DMS153 treated with DMSO at 0.1 percent for 48 hours (cell line): ENCODE data around the gene TOP2A.

Experiments
- DNase-seq: peaks from one replicate; lab custom pipeline; 2025; ENCODE audit not compliant: unreplicated experiment; lab: John Stamatoyannopoulos, UW

The TOP2A gene, protein sequence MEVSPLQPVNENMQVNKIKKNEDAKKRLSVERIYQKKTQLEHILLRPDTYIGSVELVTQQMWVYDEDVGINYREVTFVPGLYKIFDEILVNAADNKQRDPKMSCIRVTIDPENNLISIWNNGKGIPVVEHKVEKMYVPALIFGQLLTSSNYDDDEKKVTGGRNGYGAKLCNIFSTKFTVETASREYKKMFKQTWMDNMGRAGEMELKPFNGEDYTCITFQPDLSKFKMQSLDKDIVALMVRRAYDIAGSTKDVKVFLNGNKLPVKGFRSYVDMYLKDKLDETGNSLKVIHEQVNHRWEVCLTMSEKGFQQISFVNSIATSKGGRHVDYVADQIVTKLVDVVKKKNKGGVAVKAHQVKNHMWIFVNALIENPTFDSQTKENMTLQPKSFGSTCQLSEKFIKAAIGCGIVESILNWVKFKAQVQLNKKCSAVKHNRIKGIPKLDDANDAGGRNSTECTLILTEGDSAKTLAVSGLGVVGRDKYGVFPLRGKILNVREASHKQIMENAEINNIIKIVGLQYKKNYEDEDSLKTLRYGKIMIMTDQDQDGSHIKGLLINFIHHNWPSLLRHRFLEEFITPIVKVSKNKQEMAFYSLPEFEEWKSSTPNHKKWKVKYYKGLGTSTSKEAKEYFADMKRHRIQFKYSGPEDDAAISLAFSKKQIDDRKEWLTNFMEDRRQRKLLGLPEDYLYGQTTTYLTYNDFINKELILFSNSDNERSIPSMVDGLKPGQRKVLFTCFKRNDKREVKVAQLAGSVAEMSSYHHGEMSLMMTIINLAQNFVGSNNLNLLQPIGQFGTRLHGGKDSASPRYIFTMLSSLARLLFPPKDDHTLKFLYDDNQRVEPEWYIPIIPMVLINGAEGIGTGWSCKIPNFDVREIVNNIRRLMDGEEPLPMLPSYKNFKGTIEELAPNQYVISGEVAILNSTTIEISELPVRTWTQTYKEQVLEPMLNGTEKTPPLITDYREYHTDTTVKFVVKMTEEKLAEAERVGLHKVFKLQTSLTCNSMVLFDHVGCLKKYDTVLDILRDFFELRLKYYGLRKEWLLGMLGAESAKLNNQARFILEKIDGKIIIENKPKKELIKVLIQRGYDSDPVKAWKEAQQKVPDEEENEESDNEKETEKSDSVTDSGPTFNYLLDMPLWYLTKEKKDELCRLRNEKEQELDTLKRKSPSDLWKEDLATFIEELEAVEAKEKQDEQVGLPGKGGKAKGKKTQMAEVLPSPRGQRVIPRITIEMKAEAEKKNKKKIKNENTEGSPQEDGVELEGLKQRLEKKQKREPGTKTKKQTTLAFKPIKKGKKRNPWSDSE (N-terminal part only)

DNA sequence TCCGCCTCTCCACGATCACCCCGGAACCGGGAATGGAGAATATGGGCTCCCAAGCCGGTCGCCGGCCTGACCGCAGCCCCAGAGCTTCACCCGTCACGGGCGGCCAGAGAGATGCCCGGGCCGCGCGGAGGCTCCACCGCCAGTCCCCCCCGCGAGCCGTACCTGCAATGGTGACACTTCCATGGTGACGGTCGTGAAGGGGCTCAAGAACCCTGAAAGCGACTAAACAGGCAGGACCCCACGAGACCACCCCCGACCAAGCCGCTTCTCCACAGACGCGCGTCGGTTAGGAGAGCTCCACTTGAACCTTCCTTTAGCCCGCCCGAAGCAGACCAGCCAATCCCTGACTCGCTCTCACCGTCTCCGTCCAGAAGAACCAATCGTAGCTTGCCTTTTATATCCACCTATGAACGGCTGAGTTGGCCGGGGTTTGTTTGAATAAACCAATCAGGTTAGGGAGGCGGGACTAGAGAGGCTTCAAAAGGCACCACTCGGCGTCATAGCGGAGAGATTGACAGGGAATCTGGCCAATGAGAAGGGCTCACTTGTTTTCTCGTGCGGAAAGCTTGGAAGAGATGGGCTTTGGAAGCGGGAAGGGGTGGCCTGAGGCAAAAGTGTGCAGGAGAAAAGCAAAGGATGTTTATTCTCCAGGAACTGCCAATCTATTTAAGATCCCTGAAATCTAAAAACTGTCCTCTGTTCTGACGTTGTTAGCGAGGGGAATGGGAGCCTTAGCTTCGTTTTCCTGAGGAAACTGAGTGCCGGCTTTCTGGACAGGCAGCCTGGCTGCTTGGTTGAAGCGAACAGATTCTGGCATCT is at the start of gene TOP2A:
Gene TOP2A (minus strand): TSS at position 288 of the 819 bp plus-strand sequence. CDS start 105 bp downstream, at position 183.
- peak; percentile 99 for DNase-seq

DNA sequence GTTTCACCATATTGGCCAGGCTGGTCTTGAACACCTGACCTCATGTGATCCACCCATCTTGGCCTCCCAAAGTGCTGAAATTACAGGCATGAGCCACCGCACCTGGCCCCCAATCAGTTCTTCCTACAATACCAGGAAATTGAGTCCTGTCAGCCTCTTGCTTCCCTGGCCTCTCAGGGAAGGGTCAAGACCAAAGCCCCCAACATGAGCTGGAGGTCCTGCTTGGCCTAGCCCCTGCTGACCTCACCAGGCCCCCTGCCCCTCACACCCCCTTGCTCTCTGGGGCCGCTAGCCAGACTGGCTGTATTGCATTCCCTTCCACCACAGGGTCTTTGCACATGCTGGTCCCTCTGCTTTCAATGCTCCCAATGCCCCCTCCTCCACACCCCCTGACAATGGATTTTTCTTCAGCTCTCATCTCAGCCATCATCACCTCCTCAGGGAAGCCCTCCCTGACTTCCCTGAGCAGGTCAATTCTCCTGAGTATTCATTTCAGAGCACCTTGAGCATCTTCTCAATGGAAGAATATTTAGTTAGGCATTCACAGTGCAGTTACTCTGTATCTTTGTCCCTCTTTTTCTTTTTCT is 49.7 kb upstream of the TOP2A start:
- DNase-seq, result no peak

DNA sequence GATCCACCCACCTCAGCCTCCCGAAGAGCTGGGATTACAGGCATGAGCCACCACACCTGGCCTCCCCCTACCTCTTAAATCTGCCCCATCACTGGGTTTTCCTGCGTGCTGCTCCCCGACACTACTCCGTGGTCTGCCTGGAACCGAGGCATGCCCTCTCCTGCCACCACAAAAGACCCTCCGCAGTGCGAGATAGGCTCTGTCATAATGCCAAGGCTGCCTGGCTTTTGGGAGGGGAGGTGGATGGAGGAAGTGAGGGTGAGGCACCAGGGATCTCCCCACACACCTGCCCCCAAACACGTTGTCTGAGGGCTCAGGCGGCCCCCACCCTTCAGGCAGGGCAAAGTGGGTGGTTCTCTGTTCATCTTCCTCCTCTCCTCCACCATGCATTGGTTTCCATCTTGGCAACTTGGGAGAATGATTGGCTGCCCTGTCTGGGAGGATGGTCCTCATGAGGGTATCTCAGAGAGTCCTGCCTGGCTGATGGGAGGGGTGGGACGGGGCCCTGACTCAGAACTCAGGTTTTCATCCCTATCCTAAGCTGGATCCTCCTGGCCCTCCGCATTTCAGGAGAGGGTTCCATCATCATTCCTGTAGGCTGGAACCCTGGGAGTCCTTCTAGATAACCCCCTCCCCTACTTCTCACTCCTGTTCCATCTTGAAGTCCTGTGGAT is 48.7 kb upstream of the TOP2A start:
- no peak for DNase-seq

DNA sequence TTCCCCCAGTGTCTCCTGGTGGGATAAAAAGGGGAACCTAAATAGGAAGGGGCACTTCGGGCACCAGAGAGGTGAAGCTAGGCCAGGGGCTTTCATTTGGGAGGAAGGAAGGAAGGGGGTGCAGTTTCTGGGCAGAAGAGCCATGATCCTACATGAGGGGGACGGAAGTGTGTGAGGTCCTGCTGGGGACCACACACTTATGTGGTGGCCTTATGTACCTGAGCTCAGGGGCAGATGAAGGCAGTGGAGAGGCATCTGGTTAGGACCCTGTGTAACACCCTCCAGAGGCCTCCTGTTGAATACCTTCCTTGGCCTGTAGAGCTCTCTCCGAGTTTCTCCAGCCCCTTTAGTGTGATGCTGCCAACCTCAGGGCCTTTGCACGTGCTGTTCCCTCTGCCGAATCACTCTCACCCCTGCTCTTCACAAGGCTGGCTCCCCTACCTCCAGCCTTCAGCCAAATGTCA is 46.7 kb upstream of the TOP2A start:
- DNase-seq, result no peak

DNA sequence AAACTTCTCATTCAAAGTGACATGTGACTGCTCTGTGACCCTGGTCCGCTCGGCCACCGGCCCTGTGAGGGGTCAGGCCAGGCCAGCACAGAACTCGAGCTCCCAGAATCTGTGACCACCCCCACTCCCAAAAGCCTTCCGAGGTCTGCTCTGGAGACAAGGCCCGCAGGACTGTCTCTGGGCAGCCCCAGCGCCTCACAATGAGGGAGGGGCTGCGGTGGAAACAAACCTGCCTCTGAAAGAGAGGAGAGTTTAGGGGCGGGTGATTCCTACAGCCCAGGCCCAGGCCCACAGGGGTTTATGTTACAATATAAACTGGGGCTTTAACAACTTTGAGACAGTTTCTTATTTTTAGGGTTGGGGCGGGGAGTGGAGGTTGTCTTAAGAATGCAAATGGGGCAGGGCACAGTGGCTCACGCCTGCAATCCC is 45.4 kb upstream of the TOP2A start:
- no peak for DNase-seq

DNA sequence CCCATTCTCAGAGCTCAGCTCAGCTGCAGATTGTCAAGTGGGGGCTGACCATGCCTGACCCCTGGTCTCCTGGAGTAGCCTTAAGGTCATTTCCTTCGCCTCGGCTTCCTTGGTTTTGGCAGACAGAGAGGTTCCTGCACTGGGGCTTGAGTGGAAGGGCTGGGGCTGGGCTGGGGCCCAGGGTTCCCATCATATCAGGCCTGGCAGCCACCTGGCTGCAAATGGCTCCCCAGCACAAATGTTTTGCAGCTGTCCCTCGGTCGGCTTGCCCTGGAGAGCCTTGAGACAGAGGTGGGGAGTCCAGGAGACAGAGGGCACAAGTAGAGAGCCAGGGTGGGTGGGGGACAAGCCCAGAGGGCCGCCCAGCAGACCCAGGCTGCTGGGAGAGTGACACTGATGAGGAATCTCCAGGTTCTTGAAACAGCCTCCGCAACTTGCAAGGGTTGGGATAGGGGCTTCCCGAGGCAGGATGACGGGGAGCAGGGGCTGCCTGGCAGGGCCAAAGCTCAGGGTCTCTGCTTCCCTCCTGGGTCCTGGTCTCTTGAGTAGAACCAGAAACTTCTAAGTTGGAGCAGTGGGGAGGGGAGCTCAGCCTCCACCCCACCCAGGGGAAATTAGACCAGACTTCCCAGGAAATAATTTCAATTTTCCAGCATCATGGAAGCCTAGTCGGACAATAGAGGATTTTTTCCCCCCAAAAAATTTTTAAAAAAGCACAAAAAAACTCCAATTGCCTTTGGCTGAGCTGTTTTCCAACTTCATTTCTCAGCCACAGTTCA is 44.8 kb upstream of the TOP2A start:
- DNase-seq, result no peak

DNA sequence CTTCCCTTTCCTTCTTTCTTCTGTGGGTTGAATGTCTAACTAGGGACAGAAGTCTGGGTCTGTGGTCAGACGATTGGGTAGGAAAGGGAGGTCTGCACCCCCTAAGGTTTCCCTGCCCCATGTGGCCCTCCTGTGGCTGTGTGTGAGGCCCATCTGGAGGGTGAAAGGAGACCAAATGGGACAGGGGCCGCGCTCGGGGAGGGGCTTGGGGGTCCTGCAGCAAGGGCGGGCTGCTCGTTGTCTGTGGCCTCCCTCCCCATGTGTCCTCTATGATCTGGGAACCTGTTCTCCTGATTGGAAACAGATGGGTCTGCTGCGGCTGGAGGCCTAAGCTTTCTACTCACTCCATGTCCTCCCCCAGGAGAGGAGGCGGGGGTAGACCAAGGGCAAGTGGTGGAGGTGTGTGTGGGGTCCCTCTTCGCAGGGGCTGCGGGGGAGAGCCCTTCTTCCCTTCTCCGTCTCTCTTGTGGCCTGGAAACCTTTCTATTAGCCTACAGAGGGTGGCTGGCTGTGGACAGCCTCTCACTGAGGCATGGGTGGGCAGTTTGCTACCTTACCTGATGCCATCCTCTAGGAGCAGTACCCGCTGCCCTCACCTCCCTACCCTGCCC is 44.1 kb upstream of the TOP2A start:
- no peak for DNase-seq

DNA sequence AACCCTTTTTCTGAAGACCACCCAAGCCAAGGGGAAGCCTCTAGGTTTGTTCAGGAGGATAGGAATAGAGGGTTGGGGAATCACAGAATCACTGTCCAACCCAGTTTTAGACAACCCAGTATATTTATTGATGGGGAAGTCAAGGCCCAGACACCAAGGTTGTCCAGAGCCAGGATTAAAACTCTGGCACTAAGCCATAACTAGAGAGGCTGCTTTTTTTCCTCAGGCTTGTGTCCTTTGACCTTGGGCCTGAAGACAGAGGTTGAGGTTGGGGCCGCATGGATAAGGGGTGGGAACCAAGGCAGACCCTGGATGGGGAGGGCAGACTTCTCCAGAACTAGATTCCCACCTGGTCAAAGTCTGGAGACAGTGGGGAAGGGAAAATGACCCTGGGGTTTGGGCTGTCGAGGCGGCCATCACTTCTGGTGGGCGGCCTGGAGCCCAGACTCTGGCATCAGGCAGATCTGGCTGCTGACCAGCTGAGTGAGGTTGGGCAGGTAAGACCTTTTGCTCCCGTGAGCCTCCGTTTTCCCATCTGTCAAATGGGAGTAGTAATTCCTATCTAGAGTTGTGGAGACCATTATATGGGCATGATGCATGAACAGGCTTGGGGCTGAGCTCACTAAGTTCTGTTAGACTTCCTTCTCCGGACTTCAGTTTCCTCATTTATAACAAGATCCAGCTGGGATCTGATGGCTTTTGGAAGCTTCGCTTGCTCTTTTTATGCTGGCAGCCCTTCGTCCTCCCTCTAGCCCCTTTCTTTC is 43.5 kb upstream of the TOP2A start:
- DNase-seq, result no peak

DNA sequence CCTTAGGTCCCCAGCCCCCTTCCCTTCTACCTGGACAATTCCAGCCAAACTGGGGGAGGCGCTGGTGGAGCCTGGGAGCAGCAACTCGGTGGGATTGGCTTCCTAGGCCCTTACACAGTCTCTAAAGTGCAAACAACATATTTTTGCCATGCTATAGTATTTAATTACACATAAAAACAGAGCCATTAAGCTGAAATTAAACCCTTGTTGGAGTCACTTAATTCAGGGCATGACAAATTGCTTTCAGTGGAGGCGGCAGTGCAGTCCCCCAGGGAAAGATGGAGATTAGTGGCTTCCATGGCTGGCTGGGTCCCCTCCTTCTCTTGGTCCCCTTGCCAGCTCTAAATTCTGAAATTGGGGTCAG is 42.9 kb upstream of the TOP2A start:
- DNase-seq, result no peak

DNA sequence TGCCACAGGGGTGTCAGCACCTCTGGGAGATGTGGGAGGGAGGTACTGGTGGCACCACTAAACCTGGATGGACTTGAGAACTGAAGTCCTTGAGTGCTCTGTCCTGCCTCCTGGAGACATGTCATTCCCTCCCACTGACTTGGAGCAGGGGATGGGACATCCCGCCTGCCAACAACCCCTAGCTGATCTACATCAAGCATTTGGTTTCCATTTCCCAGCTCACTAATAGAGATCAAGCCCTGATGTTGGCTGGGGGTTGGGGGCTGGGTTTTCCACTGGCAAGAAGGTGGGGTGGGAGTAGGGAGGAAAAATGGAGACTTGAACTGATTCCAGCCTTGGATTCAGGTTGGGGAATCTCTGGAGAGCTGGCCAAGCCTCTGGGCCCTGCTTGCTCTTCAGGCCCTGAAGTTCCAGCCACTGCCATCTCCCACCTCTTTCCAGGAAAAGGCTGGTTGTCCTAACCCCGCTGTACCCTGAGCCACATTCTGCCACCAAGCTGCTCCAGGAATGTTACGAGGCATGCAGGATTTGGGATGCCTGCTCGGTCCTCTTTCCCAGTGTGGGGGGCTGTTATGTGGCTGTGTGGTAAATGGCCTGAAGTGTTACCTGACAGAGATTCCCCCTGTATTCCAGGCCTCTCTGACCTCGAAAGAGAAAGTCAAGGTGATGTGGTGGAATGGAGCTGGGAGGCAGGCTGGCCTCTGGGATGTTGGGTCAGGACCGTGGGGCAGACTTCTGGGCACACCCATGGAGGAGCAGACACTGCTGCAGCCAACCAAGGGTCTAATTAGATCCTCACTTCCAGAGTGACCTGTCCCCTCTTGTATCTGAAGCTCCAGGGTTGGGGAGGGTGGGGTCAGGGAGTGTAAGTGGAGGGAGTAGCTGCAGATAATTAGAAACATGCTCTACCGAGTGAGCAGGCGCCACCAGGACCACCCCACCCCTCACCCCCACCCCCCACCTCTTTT is 42.2 kb upstream of the TOP2A start:
- DNase-seq, result no peak

DNA sequence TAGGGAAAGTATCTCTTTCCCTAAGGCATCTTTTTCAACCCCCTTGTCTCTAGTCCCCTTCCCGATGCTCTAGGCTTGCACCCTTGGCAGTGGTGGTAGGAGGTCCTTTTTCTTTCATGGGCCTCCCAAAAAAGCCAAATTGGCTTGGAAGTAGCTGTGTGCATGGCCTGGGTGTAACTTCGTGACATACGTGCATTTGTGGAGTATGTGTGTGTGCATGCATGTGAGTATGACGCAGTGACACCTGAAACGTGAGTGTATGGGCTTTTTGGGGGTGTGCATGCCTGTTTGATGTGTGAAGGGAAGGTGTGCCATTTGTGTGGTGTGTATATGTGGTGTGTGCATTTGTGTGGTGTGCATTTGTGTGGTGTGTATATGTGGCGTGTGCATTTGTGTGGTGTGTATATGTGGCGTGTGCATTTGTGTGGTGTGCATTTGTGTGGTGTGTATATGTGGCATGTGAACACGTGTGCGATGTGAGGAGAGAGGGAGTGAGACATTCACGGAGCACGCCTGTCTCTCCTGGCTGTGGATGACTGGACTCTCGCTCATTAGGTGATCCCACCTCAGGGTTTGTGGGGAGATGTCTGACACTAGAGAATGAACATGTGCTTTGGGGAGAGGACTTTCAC is 41.3 kb upstream of the TOP2A start:
- DNase-seq, result no peak

DNA sequence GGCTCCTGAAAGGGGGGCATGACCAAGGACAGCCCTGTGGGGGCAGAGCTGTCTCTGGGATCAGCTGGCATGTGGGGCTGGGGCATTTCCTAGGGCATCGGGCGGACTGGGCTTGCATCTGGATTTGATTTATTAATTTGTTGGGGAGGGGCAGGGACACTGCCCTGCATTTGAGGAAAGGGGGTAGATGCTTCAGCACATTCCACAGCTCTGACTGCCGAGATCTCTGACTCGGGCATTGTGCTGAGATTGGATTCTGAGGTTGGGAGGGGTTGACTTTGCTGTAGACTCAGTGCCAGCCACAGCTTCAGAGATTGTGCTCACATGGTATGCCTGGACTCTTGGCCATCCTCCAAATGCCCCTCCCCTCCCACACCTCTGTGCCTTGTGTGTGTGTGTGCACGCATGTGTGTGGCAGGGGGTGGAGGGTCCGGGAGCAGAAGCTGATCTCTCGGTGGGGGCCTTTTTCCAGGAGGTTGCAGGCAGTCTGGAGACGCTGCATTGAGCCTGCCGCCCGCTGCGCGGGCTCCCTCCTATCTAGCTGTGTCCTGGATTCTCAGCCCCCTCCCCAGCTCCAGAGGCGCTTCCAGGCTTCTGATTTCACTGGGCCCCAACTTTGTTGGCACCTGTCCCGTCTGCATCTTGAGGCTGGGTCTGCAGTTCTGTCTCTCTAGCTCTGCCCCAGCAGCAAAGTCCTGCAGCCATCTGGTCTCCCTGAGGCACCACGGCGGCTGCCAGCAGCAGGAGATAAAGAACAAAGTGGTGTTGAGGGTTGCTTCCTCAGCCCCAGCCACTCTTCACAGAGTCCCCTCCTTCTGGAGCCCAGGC is 40.5 kb upstream of the TOP2A start:
- no peak for DNase-seq

DNA sequence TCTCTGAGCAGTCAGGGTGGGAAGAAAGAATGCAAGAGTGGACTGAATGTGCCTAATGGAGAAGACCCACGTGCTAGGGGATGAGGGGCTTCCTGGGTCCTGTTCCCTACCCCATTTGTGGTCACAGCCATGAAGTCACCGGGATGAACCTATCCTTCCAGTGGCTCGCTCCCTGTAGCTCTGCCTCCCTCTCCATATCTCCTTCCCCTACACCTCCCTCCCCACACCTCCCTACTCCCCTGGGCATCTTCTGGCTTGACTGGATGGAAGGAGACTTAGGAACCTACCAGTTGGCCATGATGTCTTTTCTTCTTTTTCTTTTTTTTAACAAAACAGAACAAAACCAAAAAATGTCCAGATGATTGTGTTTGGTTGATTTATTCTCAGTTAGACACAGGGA is 39.7 kb upstream of the TOP2A start:
- no peak for DNase-seq

DNA sequence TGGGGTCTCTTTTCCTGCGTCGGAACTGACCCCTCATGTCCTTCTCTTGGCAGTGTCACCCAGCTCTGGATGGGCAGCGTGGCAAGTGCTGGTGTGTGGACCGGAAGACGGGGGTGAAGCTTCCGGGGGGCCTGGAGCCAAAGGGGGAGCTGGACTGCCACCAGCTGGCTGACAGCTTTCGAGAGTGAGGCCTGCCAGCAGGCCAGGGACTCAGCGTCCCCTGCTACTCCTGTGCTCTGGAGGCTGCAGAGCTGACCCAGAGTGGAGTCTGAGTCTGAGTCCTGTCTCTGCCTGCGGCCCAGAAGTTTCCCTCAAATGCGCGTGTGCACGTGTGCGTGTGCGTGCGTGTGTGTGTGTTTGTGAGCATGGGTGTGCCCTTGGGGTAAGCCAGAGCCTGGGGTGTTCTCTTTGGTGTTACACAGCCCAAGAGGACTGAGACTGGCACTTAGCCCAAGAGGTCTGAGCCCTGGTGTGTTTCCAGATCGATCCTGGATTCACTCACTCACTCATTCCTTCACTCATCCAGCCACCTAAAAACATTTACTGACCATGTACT is 38.8 kb upstream of the TOP2A start:
- no peak for DNase-seq

DNA sequence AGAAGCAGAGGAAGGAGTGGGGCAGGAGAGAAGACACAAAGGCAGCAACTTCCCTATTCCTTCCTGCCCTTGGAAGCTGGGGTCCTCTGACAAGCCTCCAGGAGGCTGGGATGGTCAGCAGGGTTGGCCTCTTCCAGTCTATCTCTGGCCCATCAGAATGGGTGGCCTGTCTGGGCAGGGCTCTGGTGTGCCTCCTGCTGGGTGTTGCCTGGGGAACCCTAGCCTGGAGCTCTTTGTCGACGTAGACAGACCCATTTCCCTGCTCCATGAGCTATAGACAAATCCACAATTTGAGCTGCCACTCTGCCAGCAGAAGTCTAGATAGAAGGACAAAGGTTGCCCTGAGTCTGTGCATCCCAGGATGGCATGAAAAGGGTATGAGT is 36.9 kb upstream of the TOP2A start:
- no peak for DNase-seq
